HEK293 (cell line): Measurements from ENCODE around the gene ACAA2.

ENCODE experiments used
- ZBTB8A ChIP-seq: fragments of 450-650 bp; formaldehyde crosslinking; IDR thresholded peaks from 2 replicates; pipeline ENCODE4 v1.5.1; 2016; ENCODE audit warnings: missing biosample characterization, missing genetic modification characterization
- ZNF24 ChIP-seq: fragments of 450-650 bp; formaldehyde crosslinking; IDR thresholded peaks from 2 replicates; pipeline ENCODE4 v1.5.1; 2016; ENCODE audit warnings: missing biosample characterization, missing genetic modification characterization
- ZNF776 ChIP-seq: fragments of 450-650 bp; formaldehyde crosslinking; IDR thresholded peaks from 2 replicates; pipeline ENCODE4 v1.5.0; 2017; ENCODE audit warnings: missing biosample characterization, missing genetic modification characterization, borderline replicate concordance
- TF ChIP-seq, protein P1 (sequence below): fragments of 450-650 bp; formaldehyde crosslinking; IDR thresholded peaks from 2 replicates; pipeline ENCODE4 v1.5.1; 2016; ENCODE audit warnings: missing biosample characterization, missing genetic modification characterization

DNA sequence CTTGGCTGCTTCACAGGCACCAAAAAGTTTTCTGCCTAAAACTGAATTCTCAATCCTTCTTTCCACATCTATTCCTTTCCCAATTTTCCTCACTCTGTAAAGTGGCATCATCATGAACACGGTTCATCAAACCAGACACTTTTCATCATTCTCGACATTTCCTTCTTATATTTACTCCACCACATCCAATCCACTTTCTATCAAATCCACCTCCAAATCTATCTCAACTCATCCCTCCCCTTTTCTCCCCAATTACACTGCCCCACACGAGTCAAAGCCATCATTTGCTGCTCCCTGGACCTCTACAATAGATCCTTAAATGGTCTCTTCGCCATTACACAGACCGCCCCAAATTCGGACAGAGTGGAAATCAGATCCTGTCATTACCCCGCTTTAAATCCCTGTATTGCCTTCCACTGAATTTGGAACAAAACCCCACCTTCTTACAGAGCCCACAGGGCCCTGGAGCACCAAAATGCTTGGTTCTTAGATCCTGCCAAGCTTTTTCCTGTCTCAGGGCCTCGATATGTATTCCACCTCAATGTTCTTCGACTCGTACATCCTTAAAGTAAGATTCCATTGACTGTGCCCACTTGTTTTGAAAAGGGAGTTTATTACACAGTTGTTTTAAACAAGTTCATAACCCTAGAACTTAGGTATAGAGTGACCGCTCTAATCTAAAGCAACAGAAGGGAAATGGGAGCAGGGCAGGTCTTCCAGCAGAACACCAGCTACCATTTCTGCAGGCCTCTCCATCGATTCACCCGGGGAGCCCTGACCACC lies 856 bp downstream of the ACAA2 start:
- no peak for TF ChIP-seq ZNF776 (tag by site-specific recombination)
- TF ChIP-seq, protein P1, sequence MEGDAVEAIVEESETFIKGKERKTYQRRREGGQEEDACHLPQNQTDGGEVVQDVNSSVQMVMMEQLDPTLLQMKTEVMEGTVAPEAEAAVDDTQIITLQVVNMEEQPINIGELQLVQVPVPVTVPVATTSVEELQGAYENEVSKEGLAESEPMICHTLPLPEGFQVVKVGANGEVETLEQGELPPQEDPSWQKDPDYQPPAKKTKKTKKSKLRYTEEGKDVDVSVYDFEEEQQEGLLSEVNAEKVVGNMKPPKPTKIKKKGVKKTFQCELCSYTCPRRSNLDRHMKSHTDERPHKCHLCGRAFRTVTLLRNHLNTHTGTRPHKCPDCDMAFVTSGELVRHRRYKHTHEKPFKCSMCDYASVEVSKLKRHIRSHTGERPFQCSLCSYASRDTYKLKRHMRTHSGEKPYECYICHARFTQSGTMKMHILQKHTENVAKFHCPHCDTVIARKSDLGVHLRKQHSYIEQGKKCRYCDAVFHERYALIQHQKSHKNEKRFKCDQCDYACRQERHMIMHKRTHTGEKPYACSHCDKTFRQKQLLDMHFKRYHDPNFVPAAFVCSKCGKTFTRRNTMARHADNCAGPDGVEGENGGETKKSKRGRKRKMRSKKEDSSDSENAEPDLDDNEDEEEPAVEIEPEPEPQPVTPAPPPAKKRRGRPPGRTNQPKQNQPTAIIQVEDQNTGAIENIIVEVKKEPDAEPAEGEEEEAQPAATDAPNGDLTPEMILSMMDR (tag by site-specific recombination), result no peak
- no peak for TF ChIP-seq ZNF24 (tag by site-specific recombination)
- no peak for TF ChIP-seq ZBTB8A (tag by site-specific recombination)
